Dermis microvascular lymphatic vessel endothelial cell (primary cell): ENCODE data around the gene FAM3B. TPM values are rescaled to one million over a fixed set of nuclear protein-coding genes. Genes with fewer than 3 reads are reported as not detected.

Experiments
- DNase-seq, 2 donors: peaks; one replicate each; pipeline versions ENCODE4 v3.0.0 to v3.0.0-alpha.2; 2010; ENCODE audit warnings: low read depth in 2 of 2
- total RNA-seq: library from RNA; depleted of rRNA; stranded (reverse); fragments of >200 nt; gene quantifications from 2 replicates; pipeline ENCODE4 v1.2.1, GENCODE V29; 2014

Gene FAM3B
- total RNA-seq, 1 donor from 2014 or later, result not detected

DNA sequence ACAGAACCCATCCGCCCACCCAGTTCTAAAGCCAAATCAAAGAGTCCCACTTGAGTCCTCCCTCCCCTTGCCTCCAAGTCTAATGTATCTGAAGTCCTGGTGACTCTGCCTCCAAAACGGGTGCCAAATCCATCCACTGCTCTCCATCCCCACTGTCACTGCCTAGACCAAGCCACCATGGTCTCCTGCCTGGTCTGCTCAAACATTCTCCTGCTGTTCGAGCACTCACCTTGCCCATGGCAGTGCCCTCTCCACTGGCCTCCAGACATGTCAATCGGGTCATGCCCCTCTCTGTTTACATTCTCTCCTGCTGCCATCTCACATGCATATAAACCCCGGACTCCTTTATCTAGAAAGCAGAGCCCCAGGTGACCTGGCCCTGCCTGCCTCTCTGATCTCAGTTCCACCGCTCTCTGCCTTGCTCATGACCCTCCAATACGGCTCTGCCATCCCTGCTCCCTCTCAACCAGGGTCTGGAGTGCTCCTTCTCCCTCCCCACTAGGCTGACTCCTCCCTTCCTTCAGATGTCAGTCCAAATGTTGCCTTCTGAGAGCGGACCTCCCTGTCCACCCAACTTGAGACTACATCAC lies 77.4 kb downstream of the FAM3B start:
- DNase-seq, result no peak

DNA sequence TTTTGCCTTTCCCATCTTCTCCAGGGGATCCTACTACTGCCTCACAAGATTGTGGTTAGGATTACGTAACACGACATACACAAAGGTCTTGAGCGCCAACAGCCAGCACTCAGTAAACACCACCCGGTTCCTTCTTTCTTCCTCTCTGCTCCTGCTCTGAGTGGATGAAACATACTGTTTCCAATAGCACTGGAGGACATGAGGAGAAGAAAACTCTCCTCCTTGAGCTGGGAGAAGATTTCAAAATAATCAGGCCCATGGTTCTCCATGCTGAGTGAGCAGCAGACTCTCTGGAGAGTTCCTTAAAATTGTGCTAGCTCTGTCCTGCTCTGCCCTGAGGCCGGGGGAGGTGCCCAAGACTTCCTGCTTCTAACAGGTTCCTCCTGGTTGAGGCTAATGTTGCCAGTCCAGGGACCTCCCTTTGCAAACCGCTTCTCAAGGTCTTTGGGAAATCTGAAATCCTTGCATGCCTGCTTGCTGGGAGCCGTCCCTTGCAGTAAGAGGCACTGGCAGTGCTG lies 80.0 kb downstream of the FAM3B start:
- DNase-seq, result no peak

DNA sequence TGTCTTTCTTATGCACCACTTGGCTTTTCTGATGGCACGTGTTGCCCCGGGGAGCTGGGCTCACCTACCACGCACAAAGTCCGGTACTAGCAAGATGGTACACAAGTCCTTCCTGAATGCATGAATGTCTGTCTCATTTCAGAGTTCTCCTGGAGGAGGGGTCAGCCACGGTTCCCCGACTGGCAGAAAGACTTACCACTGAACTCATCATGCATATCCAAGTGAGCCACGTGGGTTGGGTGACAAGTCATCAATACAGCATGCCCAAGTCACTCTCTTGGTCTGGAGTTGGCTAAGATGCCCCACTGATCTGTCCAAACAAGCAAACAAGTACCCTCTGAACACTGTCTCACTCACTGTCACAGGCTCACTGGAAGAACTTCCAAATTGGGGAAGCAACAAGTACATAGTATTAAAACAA lies 80.9 kb downstream of the FAM3B start:
- no peak for DNase-seq

GRCh38 chr21:41398251-41398650 lies 81.7 kb downstream of the FAM3B start:
- DNase-seq, result no peak

DNA sequence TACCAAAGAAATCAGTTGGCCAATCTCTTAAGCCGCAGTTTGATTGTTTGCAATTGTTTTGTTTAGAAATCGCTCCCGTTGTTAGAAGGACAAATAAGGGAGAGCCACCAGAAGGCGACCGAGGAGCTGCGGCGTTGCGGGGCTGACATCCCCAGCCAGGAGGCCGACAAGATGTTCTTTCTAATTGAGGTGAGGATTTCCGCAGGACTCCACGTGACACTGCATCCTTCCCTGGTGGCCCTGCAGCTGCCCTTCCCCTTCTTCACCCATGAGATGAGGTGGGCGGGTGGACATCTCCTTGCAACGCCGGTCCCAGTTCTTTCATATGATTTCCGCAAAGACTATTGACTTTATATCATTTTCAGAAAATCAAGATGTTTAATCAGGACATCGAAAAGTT lies 82.2 kb downstream of the FAM3B start:
- DNase-seq, result no peak

DNA sequence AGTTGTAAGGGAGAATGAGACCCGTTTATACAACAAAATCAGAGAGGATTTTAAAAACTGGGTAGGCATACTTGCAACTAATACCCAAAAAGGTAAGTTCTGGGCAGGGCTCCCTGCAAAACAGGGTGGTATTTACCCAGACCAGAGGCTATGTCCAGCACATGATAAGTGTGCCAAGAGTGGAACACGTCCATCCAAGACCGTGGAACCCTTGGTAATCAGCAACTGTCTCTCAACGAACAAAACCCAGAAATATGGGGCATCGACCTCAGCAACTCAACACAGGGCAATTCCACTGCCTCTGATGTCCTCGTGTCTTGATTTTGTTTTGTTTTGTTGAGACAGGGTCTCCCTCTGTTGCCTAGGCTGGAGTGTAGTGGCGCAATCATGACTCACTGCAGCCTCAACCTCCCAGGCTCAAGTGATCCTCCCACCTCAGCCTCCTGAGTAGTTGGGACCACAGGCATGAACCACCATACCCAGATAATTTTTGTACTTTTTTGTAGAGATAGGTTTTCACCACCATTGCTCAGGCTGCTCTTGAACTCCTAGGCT lies 82.7 kb downstream of the FAM3B start:
- no peak for DNase-seq

DNA sequence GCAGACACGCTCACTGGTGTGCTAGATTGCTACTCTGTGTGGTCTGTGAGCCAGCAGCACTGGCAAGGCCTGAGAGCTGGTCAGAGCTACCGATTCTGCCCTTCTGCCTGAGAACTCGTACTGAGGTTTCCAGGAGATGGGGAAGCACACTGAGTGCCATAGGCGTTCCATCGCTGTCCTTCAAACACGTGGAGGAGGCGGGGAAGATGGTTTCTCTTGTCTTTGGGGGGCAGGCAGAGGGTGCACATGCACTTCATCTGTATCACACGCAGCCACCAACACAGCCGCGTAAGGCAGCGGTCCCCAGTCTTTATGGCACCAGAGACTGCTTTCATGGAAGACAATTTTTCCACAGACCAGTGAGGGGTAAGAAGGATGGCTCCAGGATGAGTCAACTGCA lies 85.6 kb downstream of the FAM3B start:
- DNase-seq, result no peak

GRCh38 chr21:41402796-41403195 lies 86.2 kb downstream of the FAM3B start:
- DNase-seq, result no peak

DNA sequence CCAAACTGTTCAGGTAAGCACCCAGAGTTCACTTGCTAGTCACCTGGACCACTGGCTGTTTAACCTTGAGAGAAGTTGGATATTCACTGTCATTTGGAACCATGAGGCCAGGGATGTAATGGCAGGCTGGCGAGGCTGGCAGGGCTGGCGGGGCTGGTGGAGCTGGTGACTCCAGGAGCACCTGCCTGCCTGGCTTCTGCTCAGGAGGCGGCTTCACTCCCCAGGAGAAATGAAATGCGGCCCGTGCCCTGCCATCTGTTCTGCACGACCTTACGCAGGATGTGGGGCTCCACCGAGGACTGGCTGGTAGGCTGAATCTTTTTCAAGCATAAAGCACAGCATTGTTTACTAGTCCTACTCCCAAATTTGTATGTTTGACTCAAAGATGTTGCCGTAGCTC lies 86.7 kb downstream of the FAM3B start:
- no peak for DNase-seq

DNA sequence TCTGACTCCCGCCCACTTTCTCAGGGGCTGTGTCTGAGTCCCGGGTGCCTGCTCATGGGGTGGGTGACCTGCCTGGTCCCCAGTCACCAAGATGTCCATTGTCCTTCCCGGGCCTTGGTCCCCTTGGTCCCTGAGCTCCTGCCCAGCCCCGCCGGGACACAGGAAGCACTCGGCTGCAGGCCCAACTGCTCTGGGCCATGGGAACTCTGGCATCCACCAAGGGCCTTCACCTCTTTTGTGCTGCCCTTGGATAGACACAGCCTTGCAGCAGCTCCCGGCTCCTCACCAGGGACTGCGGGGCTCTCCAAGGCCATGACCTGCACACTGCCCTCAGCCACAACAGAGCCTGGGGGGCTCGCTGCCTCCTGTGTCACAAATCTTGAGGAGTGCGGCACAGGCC lies 87.4 kb downstream of the FAM3B start:
- no peak for DNase-seq

DNA sequence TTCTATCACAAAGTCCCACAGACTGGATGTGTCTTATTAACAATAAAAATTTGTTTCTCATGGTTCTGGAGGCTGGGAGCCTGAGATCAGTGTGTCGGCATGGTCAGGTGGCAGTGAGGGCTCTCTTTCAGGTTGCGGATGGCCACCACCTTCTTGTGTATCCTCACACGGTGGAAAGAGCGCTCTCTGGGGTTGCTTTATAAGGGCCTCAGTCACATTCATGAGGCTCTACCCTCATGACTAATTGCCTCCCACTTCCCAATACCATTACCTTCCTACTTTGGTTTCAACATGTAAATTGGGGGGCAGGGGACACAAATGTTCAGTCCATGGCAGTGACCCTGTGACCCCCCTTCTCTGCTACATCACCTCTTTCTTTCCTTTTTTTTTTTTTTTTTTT lies 88.7 kb downstream of the FAM3B start:
- no peak for DNase-seq

GRCh38 chr21:41406340-41406739 lies 89.7 kb downstream of the FAM3B start:
- no peak for DNase-seq

Other genes starting within 250 kb of the FAM3B start
- 196 and 425 TPM in 2 replicates for gene BACE2, start 148.6 kb upstream of the FAM3B start, total RNA-seq
- gene MX2, start 45.2 kb downstream of the FAM3B start, total RNA-seq, result 0.39 and 0.51 TPM in 2 replicates
- gene MX1, start 109.4 kb downstream of the FAM3B start, total RNA-seq, result 3.5 and 6.7 TPM in 2 replicates
- not detected in 2 replicates for gene TMPRSS2, start 191.4 kb downstream of the FAM3B start, total RNA-seq